Measurements from ENCODE around the gene SLC25A43.
"Not testable (repeated sequence)": the region's sequence is repeated elsewhere in the genome, so short reads cannot be mapped to it uniquely, and the experiment has no call there.

The SLC25A43 gene

GRCh38 chrX:119410027-119410819 lies 11.1 kb downstream of the SLC25A43 start:
- DNase-seq = no peak

DNA sequence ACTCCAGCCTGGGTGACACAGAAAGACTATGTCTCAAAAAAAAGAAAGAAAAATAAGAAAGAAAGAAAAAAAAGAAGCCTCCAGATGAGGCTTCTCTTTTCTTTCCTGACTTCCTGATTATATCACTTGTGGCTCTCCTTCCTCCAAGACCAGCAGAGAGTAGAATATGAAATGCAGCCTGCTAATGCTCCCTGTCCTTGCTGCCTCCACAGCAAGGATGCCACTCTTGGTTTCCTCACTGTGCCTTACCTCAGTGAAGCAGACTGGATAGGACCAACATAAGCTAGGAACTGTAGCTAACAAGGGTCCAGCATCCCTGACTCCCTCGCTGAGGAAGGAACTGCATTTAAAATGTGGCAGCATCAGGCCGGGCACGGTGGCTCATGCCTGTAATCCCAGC lies 11.7 kb downstream of the SLC25A43 start:
- no peak for DNase-seq

DNA sequence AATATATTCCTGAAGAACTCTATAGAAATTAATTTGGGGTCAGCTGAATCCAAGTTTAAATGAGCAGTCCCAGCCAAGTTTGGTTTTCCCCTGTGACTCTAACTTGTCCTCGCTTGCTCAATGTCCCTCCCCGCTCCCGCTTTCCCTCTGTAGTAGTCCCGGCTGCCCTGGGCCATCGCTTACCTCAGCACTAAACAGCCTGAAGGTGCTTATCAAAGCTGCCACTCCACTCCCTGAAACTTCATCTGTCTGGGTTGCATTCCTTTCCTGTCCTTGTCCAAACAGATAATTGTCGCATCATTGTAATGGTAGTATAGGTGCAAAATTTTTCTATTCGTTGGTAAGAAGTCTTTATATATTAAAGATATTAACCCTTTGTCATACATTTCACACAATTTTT lies 12.8 kb downstream of the SLC25A43 start:
- DNase-seq = no peak

DNA sequence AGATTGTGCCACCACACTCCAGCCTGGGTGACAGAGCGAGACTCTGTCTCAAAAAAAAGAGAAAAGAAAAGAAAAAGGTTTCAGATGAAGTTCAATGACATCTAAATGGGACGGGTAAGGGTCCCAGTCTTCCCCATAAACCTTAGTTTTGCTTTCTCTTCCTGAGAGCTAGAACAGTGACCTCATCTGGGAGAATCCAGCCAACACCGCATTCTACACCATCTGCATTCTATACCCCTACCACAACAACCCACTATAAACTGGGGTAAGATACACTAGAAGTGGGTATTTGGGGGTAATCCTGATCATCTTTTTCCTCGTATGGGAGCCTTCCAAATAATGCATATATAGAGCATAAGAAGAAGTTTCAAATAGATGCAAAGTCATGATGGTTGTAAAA lies 18.2 kb downstream of the SLC25A43 start:
- no peak for DNase-seq

- no peak for DNase-seq
Observed at GRCh38 chrX:119417842-119418241, 18.7 kb downstream of the SLC25A43 start.

GRCh38 chrX:119419146-119419545 lies 20.0 kb downstream of the SLC25A43 start:
- no peak for DNase-seq

DNA sequence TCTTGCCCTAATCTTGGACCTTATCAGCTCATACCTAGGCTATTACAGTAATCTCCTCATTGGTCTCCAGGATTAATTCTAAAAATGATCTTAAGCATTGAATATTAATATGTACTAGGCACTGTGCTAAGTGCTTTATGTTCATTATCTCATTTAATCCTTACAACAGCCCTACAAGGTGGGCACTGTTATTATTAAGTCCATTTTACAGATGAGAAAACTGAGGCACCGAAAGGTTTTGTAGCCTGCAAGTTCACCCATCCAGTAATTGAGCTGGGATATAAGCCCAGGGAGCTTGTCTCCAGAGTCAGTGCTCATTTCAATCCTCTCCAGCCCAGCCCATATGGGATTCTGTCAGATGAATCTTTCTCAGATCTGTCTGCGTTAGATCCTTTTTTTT lies 20.8 kb downstream of the SLC25A43 start:
- no peak for DNase-seq

DNA sequence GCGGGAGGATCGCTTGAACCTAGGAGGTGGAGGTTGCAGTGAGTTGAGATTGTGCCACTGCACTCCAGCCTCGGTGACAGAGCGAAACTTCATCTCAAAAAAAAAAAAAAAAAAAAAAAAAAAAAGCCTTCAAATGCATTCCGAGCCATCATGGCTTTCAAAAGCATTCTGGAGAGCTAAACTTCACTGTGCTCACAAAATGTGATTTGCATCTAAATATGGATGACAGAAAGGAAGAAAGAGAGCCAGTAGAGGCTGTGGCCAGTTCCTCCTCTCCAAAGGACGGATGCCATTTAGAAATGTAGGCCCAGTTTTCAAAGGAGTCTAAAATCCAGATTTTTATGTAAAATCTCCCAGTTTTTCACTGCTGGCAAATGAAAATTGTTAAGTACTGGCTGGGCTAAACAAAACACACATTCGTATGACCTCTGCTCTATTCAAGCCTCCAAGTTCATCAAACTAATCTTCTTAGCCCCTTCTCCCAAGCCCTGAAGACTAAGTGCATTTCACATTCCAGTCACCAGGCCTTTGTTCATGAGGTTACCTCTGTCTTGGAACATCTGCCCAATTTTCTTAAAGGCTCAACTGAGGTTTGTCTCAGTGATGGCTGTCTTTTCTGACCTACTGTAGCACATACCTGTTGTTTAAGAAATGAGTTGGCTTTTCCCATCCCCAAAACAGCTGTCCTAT lies 22.0 kb downstream of the SLC25A43 start:
- no peak for DNase-seq

DNA sequence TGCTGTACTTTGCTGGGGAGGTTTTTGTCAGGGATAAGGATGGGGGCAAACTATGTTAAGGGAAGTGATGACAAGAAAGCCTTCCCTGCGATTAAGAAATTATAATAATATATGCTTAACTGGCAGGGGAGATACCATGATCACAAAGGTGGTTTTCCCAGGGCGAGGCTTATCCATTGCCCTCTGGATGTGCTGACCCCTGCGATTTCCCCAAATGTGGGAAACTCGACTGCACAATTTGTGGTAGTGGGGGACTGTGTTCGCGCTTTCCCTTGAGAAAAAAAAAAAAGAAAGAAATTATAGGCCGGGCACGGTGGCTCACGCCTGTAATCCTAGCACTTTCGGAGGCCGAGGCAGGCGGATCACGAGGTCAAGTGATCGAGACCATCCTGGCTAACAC lies 24.5 kb downstream of the SLC25A43 start:
- no peak for DNase-seq

DNA sequence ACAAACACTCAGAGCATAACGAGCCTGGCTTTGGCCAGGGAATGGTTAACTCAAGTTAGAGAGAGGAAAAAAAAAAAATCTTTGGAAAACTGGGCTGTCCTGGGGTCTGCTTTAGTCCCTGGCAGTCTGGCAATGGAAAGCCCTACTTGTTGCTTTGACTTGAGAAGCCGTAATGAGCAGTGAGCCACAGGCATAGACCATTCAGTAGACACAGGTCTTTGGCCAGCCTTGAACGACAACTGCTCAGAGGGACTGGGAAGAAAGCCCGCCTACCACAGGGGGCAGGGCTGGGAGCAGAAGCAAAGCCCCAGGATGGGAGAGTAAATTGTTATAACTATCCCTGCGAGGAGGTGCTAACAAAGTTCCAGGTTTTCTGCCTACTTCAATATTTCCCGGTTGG lies 25.9 kb downstream of the SLC25A43 start:
- no peak for DNase-seq

- peak; percentile 1 to 16 for DNase-seq
Observed at GRCh38 chrX:119427024-119427794, 28.1 kb downstream of the SLC25A43 start.

GRCh38 chrX:119427795-119428185 lies 28.7 kb downstream of the SLC25A43 start:
- no peak for DNase-seq

DNA sequence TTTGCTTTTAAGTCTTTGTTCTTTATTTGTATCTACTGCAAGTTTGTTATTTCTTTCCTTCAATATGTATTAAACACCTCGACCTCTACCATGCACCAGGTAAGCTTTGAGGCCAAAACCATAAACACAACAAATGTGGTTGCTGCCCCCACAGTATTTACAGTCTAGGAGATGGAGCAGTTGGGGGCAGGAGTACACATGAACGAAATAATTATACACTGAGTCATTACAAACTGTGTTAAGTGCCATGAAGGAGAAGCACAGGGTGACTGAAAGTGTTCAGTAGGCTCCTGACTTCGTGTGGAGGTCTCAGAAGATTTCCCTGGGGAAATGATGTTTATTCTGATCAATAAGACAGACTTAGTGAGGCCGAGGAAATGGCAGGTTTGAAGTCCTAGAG lies 30.3 kb downstream of the SLC25A43 start:
- no peak for DNase-seq

DNA sequence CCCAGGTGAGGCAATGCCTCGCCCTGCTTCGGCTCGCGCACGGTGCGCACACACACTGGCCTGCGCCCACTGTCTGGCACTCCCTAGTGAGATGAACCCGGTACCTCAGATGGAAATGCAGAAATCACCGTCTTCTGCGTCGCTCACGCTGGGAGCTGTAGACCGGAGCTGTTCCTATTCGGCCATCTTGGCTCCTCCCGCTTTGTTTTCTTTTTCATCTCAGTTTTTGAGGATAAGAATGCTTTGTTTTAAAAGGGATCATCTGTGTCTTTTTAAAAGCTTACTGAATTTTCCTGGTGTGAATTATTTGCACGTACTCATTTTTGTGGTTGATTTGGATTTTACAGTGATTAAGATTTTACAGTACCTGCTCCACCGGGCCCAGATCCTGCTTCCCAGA lies 42.2 kb downstream of the SLC25A43 start:
- not testable (repeated sequence) for DNase-seq

DNA sequence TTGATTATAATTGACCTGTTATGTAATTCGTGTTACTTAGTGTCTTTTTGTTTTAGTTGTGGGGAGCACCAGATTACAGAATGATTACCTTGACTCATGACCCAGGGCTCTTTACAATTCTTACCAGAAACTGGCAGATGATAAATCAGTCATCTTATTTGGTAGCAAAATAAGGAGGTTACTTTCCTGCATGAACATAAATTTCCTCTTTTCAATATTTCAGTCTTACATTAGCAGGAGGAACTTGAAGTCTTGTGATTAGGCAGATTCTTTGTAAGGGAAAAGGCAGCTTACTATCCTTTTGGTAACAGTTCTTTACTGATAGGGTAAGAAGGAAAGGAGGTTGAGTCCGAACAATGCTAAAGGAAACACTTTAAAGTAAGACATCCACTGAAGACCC lies 43.1 kb downstream of the SLC25A43 start:
- DNase-seq = peak; percentile 26 to 61

DNA sequence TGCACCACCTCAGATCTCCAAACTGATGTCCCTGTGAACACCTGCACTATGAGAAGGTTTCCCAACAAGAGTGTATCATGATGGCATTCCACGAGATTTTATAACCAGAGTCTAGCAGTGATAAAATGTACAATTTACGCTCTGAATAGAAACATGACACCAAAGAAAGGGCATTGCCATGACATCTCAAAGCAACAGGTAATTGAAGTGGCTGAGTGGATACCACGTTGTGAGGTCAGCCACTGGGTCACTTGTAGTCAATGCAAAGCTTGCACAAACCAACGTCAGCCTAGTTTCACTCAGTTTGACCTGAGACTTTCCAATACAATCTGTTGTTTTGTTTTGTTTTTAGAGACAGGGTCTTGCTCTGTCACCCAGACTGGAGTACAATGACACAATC lies 54.1 kb downstream of the SLC25A43 start:
- DNase-seq = no peak

GRCh38 chrX:119455264-119455663 lies 56.1 kb downstream of the SLC25A43 start:
- no peak for DNase-seq

GRCh38 chrX:119459181-119459580 lies 60.0 kb downstream of the SLC25A43 start:
- DNase-seq = no peak

GRCh38 chrX:119465555-119465954 lies 66.4 kb downstream of the SLC25A43 start:
- no peak for DNase-seq

- DNase-seq = no peak
Observed at GRCh38 chrX:119466970-119467369, 67.8 kb downstream of the SLC25A43 start.

GRCh38 chrX:119467433-119467832 lies 68.3 kb downstream of the SLC25A43 start:
- DNase-seq = no peak

DNA sequence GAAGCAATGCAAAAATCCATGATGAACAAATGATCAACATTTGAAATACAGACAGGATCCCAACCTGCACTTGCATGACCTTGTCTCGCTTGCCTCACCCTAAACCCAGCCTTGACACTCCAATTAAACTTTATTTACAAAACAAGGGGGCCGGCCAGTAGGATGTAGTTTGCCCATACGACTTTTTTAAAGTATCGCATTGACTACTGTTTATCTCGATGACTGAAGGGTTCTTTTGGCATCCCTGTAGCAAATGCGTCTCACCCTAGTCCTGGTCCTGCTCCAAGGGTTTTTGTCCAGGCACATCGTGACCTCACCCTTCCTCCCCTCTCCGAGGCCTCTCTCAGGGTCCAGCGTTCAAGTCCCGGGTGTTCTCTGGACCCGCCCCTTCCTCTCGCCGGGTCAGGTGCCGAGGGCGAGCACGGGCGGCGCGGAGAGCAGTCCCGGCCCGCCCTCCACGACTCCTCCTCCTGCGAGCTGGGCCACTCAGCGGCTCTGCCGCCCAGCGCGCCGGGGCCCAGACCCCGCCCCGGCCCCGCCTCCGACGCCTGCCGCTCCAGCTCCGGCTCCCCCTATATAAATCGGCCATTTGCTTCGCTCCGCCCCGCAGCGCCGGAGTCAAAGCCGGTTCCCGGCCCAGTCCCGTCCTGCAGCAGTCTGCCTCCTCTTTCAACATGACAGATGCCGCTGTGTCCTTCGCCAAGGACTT lies 68.9 kb downstream of the SLC25A43 start, which contains the start of gene SLC25A5:
TSS of gene SLC25A5 (plus strand) at position 603 of the 709 bp plus-strand sequence. CDS start at position 675, 72 bp downstream.
- DNase-seq = peak; percentile 78 to 79

Measured in inflammatory macrophage treated with lipopolysaccharide for 1 hour (primary cell).